B cell (primary cell): ENCODE measurements around the gene COL25A1.

Source experiments
- EZH2 ChIP-seq: IDR thresholded peaks from 2 replicates; pipeline ENCODE4 v1.6.1; 2012; ENCODE audit warnings: borderline replicate concordance, low read depth, mild to moderate bottlenecking, moderate library complexity, low read length; ENCODE audit not compliant: insufficient read depth, poor library complexity, severe bottlenecking
- TF ChIP-seq, protein P1 (sequence below): fragments of 200-600 bp; IDR thresholded peaks from one replicate; pipeline ENCODE4 v1.8.0; 2022; ENCODE audit warnings: antibody characterized with exemption, mild to moderate bottlenecking

DNA sequence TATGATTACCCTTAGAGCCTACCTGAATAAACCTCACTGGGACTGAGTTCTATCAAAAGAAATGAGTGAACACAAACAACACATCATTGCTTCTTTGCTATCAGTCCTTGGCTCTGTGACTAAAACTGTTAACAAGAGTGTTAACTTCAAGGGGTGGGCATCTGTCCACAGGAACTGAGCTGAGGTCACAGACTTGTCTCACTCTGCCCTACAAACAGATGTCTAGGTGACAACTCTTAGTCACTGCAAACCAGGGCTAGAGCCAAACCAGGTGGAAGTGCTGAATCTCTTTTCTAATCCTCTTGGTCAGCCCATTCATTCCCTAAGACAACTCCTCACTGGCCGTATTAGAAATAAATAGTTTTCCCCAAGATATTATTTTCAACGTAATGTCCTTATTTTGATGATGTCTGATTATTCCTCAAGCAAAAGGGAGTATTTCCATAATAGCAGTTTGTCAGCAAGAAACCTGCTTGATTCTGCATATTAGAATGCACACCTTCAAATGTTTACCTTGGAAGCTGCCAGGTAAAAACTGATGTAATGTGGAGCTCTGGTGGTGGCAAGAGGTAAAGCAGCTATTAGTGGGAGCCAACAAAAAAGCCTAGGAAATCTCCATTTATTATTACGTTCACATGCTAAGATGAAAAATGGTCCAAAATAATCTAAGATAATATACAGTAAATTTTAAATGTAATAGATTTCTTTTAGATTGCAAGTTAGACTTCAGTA lies 4.0 kb downstream of the COL25A1 start:
- TF ChIP-seq, protein P1, sequence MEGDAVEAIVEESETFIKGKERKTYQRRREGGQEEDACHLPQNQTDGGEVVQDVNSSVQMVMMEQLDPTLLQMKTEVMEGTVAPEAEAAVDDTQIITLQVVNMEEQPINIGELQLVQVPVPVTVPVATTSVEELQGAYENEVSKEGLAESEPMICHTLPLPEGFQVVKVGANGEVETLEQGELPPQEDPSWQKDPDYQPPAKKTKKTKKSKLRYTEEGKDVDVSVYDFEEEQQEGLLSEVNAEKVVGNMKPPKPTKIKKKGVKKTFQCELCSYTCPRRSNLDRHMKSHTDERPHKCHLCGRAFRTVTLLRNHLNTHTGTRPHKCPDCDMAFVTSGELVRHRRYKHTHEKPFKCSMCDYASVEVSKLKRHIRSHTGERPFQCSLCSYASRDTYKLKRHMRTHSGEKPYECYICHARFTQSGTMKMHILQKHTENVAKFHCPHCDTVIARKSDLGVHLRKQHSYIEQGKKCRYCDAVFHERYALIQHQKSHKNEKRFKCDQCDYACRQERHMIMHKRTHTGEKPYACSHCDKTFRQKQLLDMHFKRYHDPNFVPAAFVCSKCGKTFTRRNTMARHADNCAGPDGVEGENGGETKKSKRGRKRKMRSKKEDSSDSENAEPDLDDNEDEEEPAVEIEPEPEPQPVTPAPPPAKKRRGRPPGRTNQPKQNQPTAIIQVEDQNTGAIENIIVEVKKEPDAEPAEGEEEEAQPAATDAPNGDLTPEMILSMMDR, result no peak
- TF ChIP-seq EZH2, result no peak
